ENCODE measurements around the gene ANP32A.

ANP32A gene

DNA sequence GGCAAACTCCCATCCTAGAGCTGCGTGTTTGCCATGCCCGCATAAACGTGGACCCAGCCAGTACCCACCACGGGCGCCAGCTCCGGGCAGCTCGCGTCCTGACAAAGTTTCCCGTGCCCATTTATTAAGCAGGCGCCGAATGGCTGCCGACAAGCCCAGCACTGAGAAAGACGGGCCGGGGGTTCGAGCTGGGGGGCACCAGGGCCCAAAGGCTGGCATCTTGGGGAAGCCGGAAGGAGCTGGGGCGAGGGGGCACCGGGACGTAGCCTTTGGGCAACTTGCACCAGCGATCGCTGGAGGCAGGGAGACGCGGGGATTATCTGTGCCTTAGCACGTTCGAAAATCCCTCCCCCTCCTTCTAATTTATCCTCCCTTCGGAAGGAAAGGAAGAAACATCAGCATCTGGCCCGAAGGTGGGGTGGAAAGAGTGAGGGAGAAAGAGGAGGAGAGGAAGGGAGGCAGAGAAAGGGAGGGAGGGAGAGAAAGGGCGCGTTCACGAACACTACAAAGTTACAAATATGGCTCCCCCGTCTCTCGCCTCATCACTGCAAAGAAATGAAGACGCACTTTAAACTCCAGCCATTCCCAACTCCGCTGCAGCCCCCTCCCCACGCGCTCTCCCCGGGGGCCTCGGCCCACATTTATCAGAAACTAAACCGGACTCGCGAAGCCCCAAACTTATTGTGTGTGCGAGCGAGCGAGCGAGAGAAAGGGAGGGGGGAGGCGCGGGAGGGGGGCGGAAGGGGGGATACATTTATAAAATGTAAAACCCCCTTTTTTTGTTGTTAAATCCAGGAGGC, 1.0 kb downstream of the ANP32A start:
- no peak for DNase-seq

DNA sequence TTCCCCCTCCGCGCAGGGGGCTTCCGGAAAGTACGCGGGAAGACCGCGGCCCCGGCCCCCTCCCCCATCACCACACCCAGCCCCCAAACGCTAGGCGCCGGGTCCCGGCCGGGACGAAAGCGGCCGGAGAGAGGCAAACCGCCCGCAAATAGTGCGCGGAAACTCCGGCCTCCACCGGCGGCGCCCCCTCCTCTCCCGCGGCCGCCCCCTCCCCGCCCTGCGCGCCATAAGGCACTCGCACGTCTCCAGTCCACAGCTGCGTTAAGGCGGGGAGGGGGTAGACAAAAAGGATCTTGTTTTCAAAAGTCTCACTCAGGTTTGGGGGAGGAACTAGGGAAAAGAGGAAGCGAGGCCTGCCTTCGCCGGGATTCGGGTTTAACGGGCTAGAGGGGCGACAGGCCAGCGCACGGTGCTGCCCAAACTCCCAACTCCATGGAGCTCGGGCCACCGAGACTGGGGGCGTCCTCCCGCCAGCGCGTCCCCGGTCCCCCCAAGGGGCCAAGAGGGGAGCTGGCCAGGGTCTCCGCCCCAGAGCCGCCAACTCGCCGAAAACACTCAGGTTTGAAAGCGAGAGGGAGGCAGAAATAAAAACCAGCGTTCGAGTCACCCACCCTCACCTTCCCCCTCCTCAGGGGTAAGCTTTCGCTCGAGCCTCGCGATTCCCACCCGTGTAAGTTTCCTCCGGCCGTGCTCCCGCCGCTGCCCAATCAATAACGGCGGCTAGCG, 1.8 kb downstream of the ANP32A start:
- DNase-seq, result no peak

DNA sequence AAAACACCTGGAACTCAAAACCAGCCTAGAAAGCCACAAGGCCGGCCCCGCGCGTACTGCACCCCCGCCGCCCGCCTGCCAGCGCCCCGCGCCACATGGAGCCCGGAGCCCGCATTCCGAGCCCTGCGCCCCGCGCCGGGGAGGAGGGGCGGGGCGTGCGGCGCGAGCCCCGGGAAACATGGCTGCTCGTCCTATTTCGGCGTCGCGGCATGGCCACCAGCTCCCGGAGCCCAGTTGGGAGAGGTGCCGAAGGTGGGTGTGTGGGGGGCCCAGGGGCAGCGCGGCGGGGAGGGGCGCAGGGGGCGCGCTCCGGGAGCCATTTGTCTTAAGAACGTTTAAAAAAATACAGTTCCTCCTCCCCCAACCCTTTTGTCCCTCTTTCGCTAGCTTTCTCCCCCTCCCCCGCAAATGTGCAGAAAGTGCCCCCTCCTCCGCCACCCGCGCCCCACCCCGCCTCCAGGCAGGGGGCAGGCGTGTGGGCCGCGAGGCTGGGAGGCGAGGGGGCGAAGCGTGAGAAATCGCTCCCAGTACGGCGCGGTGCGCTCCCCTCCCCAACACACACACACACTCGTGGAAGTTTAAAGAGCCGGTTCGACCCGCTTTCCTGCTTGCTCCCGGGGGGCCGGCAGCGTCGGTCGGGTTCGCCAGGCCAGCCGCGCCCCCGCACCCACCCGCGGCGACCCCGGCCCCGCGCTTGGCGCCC, 2.5 kb downstream of the ANP32A start:
- no peak for DNase-seq

DNA sequence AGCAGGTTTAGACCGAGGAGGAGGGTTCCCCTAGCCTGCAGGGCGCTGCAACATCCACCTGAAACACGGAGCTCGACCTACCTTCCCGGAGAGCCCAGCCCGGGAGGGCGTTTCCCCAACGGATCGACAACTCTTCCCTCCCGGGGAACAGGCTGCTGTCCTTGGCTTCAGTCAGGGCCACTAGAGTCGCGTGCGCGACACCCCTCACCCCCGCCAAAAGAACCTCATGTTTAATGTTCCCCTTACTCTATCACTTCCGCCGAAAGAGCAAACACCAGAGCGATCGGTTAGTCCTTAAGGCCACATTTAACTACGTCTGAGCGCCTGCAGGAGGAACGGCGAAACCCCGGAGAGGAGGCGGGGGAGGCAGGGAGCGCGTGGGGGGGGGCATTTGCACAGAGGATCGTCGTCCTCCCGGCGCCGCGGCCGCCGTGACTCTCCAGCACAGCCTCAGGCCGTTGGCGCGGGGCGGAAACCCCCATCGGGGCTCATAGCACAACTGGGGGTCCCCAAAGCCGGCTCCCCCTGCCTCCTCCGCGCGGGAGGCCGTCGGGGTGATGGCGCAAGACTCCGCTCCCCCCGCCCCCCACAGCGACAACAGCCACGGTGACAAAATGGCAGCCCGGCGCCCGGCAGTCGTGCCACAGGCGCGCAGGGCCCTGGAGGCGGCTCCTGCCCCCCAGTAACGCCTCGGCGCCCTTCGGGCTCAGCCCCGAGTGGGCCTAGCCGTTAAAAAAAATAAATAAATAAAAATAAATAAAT, 3.2 kb downstream of the ANP32A start:
- no peak for DNase-seq

GRCh38 chr15:68816795-68817303, 3.8 kb downstream of the ANP32A start:
- DNase-seq, result no peak

GRCh38 chr15:68816158-68816557, 4.5 kb downstream of the ANP32A start:
- DNase-seq, result no peak

- no peak for DNase-seq
Measured at GRCh38 chr15:68815598-68815997, 5.1 kb downstream of the ANP32A start.

GRCh38 chr15:68814596-68814995, 6.1 kb downstream of the ANP32A start:
- no peak for DNase-seq

DNA sequence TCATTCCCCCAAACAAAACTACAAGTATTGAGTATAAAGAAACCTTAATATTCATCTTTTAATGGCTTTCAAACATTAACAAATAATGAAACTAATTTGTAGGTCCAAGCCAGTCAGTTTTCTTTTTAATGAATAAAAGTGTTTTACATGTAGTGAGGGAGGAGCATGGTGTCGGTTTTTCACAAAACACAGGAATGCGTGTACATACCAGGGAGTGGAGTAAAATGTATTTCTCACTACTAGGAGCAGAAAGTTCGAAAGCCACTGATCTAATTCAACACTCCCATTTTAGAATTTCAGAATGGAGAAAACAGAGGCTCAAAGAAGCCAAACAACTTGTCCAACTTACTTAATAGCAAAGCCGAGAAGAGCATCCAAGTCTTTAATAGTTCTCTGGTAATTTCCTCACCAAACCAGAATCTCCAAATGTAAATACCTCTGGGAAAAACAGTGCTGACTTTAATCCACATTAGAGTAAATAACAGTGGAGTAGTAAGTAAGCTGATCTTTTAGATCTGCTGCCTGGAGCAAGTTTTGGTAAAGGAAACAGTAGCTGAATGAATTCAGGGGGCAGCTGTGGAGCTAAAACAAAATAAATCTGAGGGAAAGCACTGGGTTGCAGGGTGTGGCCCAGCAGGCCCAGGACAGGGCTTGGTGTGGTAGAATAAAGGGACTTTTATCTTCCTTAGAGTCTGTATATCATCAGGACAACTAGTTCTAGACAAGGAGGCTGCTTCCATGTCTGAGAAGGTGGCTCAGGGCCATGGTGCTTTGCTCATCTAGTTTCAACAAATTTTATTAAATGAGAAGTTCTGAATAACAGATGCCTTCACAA, 7.9 kb downstream of the ANP32A start:
- DNase-seq, result no peak

- DNase-seq, result no peak
Measured at GRCh38 chr15:68812069-68812468, 8.6 kb downstream of the ANP32A start.

GRCh38 chr15:68809517-68809916, 11.2 kb downstream of the ANP32A start:
- no peak for DNase-seq

DNA sequence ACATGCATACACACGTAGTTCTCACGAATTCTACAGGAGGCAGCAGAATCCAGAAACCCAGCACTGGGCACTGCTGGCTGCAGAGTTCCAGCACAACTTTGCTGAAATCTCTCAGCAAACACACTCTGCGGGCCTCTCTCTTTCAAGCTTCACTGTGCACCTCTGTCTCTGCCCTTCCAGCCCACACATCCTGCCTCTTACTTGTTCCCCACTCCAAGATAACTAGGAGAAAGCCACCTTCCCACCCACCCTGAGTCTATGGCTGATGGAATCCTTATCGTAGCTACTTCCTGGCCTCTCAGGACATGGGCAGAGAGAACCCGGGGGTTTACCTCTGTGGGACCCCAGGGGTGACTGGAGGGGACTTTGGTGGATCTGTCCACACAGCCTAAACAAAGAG, 11.9 kb downstream of the ANP32A start:
- no peak for DNase-seq

DNA sequence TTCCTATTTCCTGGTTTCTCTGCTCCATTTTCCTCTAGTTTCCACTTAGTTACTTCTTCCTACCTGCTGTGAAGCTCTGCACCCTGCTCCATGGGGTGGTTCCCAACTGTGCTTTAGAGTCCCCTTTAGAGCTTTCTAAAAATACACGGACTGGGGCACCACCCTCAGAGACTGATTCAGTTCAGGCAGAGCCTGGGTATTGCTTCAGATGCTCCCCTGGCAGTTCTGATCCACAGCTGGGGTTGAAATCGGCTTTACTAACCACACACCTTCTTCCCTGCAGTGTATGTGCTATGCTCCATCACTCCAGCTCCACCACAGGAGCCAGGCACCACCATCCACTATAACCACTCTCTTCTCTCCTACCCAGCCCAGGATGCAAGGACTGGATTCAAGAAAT, 12.6 kb downstream of the ANP32A start:
- no peak for DNase-seq

DNA sequence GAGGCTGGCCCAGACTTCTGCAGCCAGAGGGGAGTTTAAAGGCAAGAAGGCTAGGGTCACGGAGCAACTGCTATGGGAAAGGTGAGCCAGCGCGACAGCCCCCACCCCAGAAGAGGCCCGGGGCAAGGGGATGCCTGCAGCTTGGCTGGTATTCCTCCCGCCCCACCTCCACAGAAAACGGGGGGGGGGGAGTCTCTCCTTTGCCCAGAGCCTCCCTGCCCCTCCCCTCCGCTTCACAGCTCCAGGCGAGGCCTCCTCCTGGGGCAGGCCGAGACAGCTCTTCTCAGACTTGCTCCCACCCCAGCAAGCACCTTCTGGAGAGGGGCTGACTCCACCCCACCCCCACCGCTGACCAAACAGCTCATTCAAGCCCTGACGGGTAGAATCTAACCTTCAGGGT, 13.4 kb downstream of the ANP32A start:
- DNase-seq, result no peak

DNA sequence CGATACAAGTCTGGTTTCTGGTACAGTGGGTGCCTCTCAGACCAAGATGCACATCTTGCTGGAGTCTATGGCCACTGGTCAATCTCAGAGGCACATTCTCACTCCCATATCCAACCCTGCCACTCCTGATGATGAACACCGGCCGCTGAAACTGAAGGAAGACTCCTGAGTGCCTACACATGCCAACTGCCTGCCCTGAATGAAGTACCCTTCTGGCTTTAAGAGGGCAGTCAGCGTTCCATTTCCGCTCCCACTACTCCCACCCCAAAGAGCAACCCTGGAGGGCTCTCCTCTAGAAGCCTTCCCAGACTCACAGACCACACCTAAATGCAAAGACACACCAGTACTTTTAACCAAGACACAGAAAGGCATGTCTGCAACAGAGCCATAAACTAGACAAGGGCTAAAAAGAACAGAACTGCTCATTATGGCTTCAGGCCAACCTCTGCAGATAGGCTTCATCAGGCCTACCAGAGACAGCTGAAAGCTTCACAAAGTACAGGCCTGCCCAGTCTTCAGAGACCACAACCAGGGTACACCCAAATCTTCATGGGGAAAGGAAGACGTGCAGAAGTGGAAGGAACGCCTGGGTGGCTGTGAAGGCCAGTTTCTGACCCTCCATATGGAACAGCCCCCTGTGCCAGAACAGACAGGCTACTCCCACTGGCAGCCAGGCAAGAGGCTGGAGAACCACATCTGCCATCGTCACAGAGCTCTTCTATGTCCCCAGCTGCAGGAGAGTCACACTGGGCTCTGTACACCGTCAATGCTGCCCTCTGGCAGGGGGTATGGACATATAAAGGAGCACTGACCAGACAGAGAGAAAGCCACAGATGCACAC, 14.3 kb downstream of the ANP32A start:
- DNase-seq, result no peak

GRCh38 chr15:68802373-68802772, 18.3 kb downstream of the ANP32A start:
- DNase-seq, result no peak

GRCh38 chr15:68801572-68802148, 19.0 kb downstream of the ANP32A start:
- no peak for DNase-seq

DNA sequence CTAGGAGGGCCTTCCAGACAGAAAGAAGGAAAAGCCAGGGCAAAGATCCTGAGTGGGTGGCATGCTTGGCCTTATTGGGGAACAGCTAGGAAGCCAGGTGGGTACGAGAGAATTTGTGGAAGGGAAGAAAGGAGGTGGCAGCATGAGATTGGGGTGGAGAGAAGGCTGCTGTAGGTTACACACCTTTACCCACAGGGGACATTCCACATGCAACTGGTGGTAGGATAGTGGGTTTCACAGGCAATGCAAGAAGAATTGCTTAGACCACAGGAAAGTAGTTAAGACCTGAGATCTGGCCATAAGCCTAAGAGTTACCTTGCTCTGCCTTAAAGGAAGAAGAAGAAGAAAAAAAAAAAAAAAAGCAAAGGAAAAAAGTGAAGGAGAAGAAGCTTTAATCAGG, 19.8 kb downstream of the ANP32A start:
- DNase-seq, result no peak

DNA sequence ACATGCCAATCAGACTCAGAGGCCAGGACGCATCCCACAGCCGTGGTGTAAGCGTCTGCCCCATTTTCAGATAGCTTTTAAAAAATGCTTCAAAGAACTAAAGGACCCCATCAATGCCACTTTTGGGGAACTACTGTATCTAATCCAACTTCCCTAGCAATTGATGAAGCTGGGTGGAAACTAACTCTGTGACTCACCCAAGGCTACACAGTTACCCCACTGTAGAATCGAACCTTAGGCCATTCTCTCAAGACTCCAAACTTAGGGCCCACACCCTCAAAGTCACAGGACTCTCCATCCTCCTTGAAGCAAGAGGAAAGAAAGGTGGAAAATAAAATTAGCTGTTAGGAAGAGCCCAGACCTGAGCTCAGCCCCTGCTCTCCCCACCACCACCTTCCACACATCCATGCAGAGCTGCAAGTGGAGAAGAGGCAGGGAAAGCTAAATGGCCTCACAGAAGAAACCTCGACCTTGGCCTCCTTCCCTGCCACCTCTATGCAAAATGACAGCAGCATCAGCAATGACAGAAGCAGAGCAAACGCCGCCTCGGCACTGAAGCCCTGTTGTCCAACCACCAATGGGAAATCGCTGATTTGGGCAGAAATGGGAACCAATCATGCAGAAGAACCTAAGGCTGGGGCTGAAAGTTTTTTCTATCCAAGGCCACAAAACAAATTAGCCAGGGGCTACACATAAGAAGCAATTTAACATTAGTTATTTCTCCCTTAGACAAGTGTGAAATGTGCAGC, 22.2 kb downstream of the ANP32A start:
- no peak for DNase-seq
